HG03457 (cell line): ENCODE measurements around the gene TSPAN11.
"Not testable (repeated sequence)": the region's sequence is repeated elsewhere in the genome, so short reads cannot be mapped to it uniquely, and the experiment has no call there.

Experiments
- ATAC-seq: cut with Tn5 transposase; IDR thresholded peaks from one replicate; pipeline ENCODE4 v1.9.1; 2021; ENCODE audit warnings: moderate number of reproducible peaks; ENCODE audit not compliant: unreplicated experiment

Gene TSPAN11

DNA sequence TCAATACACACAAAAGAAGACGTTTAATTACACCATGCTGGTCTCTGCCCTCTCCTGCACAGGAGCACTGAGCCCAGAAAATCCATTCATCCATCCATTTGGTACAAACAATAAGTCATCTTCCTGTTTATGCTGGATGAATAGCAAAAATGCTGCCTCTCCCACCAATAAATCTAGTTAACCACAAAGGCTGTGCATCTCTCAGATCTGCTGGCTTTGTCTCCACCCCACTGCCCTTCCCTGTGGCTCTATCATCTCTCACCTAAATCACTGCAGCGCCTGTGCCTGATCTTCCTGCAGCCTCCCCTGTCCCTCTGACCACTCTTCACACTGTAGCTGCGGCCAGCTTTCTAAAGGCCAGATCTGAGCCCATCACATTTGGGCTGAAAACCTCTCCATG is 74.2 kb downstream of the TSPAN11 start:
- no peak for ATAC-seq

DNA sequence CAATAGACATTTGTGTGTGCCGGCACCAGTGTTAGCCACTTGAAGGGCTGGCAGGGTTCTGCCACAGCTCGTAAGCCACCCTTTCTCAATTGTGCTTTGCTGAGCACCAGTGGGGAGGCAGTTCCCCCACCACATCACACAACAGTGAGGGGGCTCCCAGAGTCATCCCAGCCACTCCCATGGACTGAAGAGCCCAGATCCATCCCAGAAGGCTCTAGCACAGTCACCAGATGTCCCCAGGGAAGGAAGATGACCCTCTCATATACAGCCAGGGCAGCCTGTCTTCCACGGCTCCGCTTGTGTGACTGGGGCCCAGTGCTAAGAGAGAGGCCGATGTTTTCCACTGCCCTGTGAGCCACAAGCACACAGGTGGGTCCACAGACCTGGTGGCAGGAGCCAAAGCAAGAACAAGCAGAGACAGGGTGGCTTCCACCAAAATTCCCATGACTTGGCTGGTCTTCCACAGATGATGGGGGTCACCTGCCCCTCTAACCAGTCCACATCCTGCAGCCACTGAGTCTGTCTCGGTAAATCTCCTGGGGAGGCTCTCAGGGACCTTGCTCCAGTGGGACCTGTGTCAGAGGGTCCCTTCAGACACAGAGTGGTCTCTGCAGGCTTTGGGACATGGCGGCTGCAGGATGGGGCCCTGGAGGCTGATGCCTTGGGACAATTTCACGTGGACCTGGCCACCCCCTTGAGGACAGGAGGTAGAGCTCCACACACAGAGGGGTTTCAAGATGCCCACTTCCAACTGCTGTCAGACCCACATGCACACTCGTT is 75.2 kb downstream of the TSPAN11 start:
- no peak for ATAC-seq

DNA sequence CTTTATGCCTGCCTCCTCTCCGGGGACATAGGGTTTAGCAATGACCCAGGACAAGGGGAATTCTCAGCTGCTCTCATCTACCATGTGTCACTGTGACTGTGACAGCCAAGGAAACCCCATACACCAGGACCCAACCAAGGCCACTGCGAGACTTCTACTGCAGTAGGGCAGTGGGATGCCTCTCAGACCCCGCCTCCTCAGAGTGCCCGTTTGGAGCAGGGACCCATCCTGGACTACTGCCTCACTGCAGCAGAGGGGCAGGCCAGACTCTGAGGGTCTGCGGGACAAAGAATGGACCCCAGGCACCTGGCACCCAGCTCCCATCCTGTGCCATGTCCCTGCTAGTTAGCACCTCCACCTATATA is 75.8 kb downstream of the TSPAN11 start:
- no peak for ATAC-seq

- no peak for ATAC-seq
Measured at GRCh38 chr12:31002999-31003398, 76.5 kb downstream of the TSPAN11 start.

GRCh38 chr12:31003861-31004640 is 77.5 kb downstream of the TSPAN11 start:
- no peak for ATAC-seq

- no peak for ATAC-seq
Measured at GRCh38 chr12:31004666-31005065, 78.1 kb downstream of the TSPAN11 start.

- ATAC-seq: no peak
Measured at GRCh38 chr12:31005256-31005943, 78.9 kb downstream of the TSPAN11 start.

GRCh38 chr12:31005944-31006361 is 79.4 kb downstream of the TSPAN11 start:
- no peak for ATAC-seq

- no peak for ATAC-seq
Measured at GRCh38 chr12:31006416-31007152, 80.0 kb downstream of the TSPAN11 start.

GRCh38 chr12:31007153-31007495 is 80.6 kb downstream of the TSPAN11 start:
- ATAC-seq: no peak

DNA sequence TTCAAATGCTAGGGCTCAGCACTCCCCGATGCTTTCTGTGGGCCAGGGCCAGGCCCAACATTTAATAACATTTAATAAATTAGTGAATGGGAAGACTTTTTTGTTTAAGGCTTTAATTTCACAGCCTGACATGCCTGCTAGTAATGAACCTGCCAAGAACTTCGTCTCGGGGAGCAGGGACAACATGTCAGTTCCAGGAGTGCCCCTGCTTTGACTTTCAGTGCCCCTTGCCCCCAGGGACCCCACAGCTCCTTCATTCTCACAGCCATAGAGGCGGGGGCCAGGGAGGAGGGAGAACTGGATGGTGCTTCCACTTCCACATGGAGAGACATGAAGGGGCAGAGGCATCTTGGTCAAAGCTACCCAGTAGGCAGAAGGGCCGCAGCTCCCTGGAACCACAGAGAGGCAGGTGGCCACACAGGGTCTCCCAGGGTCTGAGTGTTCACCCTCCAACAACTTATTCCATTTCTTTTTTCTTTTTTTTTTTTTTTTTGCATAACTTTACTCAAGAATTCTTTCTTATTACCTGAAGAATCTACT is 81.2 kb downstream of the TSPAN11 start:
- no peak for ATAC-seq

DNA sequence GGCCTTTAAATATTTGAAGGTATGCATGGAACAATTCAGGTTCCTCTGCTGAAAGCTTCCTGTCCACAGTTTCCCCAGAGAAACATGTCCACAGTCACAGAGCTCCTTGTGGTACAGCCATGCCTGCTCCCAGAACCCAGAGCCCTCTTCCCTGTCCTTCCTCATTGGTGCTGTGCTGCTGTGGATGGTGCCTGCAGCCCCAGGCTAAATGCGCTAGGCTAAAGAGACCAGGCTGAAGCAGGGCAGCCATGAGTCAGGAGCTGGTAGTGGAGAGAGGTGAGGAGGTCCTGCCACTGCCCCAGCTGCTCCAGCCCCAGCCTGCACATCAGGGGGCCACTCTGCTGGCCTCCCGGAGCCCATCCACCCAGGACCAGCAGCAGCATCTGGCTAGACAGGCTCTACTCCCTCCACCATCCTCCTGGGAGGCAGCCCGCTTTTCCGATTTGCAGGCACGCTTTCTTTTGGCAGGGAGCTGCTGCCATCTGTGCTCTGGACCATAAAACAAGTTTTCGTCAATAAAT is 81.8 kb downstream of the TSPAN11 start:
- ATAC-seq: no peak

DNA sequence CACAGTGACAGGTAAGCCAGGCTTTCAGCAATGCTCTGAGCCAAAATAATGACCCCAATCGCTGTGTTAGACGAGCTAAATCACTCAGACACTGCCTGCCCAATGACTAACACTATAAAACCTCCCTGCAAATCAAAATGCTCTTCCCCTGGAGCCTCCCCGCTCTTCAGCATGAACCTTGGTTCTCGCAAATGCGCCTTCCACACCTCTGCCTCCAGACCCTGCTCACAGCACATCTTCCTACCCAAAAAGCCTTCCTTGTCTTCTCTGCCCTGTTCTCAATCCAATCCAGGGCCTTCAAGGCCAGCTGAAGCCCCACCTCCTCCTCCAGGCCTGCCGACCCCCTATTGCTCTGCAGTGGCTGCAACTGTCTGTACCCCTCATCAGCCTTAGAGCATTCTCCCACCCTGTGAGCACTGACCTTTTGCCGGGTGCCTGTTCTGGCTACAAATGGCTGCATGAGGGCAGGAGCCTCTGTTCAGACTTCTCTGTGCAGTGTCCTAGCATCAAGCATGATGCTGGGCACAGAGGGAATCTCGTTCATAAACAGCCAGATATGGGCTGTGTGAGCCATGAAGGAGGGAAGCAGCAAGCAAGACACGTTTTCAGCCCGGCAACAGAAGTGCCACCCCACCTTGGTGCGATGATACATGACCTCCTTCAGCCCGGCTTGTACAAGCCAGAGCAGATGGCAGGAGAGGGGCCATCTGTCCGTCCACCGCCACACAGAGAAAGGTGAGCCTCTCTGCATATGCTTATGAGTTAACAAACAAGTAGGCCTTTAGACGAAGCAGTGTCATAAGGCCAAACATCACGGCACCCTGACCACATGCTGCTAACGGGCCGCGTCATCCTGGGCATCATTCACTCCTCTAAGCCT is 82.7 kb downstream of the TSPAN11 start:
- ATAC-seq: no peak

GRCh38 chr12:31009976-31010375 is 83.4 kb downstream of the TSPAN11 start:
- ATAC-seq: no peak

- no peak for ATAC-seq
Measured at GRCh38 chr12:31011336-31011735, 84.8 kb downstream of the TSPAN11 start.

GRCh38 chr12:31011746-31012566 is 85.4 kb downstream of the TSPAN11 start:
- ATAC-seq: no peak

DNA sequence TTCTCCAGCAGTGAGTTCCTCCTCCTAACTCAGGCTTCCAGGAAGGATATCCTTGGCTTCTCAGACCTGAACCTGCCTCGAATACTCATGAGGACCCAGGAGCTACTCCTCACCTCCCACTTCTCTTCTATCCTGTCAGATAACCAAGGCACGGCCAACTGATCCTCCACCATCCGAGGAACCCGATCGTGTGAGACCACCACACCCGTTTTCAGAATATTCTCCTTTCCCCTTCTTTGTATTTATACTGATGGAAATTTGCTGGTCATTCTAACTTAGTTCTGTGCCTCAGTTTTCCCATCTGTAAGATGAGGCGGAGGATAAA is 86.0 kb downstream of the TSPAN11 start:
- not testable (repeated sequence) for ATAC-seq

DNA sequence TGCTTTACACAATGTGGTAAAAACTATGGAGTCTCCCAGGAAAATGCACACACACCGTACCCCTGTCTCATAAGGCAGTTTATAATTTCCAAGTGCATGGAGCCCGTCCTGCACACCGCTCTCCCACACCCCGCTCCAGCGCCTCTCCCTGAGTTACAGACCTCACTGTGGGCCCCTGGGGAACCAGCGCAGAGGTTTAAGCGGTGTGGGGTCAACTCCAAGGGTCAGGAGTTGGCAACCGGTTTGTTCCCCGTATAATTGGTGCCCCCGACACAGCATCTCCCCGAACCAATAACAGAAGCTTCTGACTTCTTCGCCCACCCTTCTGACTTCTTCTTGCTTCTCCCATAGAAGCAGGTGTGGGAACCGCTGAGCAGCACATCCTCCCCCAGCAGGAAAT is 88.7 kb downstream of the TSPAN11 start:
- ATAC-seq: no peak

GRCh38 chr12:31016057-31016456 is 89.5 kb downstream of the TSPAN11 start:
- no peak for ATAC-seq
